SK-N-SH (cell line): ENCODE results near the gene KCNG1.

ENCODE experiments used
- CHD2 ChIP-seq: fragments of 150-350 bp; IDR thresholded peaks from 2 replicates; pipeline ENCODE4 v1.6.1; 2018; ENCODE audit warnings: low read length; ENCODE audit not compliant: partially characterized antibody
- CTCF ChIP-seq: fragments of 200-600 bp; sonication (generic); IDR thresholded peaks from 2 replicates; pipeline ENCODE4 v1.6.1; 2017; ENCODE audit warnings: antibody characterized with exemption, mild to moderate bottlenecking, moderate library complexity
- EP300 ChIP-seq, 2 experiments: IDR thresholded peaks; 2 replicates each; pipeline versions ENCODE4 v1.4.0 to v1.6.1; 2012; ENCODE audit warnings: borderline replicate concordance in 1 of 2, low read depth in 1 of 2, low read length in 1 of 2
- GABPA ChIP-seq: IDR thresholded peaks from 2 replicates; pipeline ENCODE4 v1.4.0; 2012; ENCODE audit warnings: low read depth, mild to moderate bottlenecking
- GATA2 ChIP-seq: sonication (generic); formaldehyde crosslinking; IDR thresholded peaks from 2 replicates; pipeline ENCODE4 v1.5.0; 2020; ENCODE audit warnings: mild to moderate bottlenecking, missing genetic modification reagents
- MAX ChIP-seq: IDR thresholded peaks from 2 replicates; pipeline ENCODE4 v1.4.0; 2012; ENCODE audit warnings: low read depth
- MEF2A ChIP-seq: IDR thresholded peaks from 2 replicates; pipeline ENCODE4 v1.4.0; 2012; ENCODE audit warnings: low read depth, borderline replicate concordance
- MXI1 ChIP-seq: IDR thresholded peaks from 2 replicates; pipeline ENCODE4 v1.6.1; 2012; ENCODE audit warnings: mild to moderate bottlenecking, low read depth, low read length, improper control_type of control experiment
- NFIC ChIP-seq: IDR thresholded peaks from 2 replicates; pipeline ENCODE4 v1.4.0; 2012; ENCODE audit warnings: borderline replicate concordance
- POLR2AphosphoS5 ChIP-seq: IDR thresholded peaks from 2 replicates; pipeline ENCODE4 v1.6.1; 2012; ENCODE audit warnings: low read depth, low read length
- REST ChIP-seq: IDR thresholded peaks from 2 replicates; pipeline ENCODE4 v1.6.1; 2012; ENCODE audit warnings: mild to moderate bottlenecking, low read depth, low read length, moderate library complexity
- SMC3 ChIP-seq: IDR thresholded peaks from 2 replicates; pipeline ENCODE4 v1.6.1; 2012; ENCODE audit warnings: low read depth, low read length, improper control_type of control experiment
- TAF1 ChIP-seq: IDR thresholded peaks from 2 replicates; pipeline ENCODE4 v1.6.1; 2012; ENCODE audit warnings: low read depth, mild to moderate bottlenecking, low read length, moderate library complexity, borderline replicate concordance
- USF2 ChIP-seq: fragments of 150-350 bp; IDR thresholded peaks from 2 replicates; pipeline ENCODE4 v1.6.1; 2017; ENCODE audit warnings: antibody characterized with exemption, low read length, low read depth, borderline replicate concordance

GRCh38 chr20:50968289-50968688, 54.6 kb downstream of the KCNG1 start:
- TF ChIP-seq REST (no peak), GATA2 (no peak), TAF1 (no peak), CTCF (no peak), NFIC (no peak), CHD2 (no peak), USF2 (no peak), SMC3 (no peak), GABPA (no peak), POLR2AphosphoS5 (no peak), MXI1 (no peak), MEF2A (no peak), EP300 (IDR thresholded peaks at IDR 0.05; ENCODE audit: borderline replicate concordance in 1 of 2, low read depth in 1 of 2, low read length in 1 of 2) (no peak), MAX (no peak)
